ENCODE measurements around the gene ACVR1B.

ACVR1B gene

GRCh38 chr12:51955702-51956101 lies 4.2 kb downstream of the ACVR1B start:
- TF ChIP-seq CTCF (IDR thresholded peaks at IDR 0.05; ENCODE audit: extremely low read depth, insufficient read depth, missing control alignments), result no peak
- DNase-seq (ENCODE audit: low spot score), result no peak
- in situ Hi-C loops (cut with MboI; ENCODE audit: low pct_unique_long_range_greater_than_20kb, low sequenced_read_pairs, unreplicated experiment), result no loop called here

- no peak for TF ChIP-seq CTCF (IDR thresholded peaks at IDR 0.05; ENCODE audit: extremely low read depth, insufficient read depth, missing control alignments)
- in situ Hi-C loops (cut with MboI; ENCODE audit: low pct_unique_long_range_greater_than_20kb, low sequenced_read_pairs, unreplicated experiment), result no loop called here
- no peak for DNase-seq (ENCODE audit: low spot score)
These were observed 7.0 kb downstream of the ACVR1B start for GRCh38 chr12:51958542-51958941.

- in situ Hi-C loops (cut with MboI; ENCODE audit: low pct_unique_long_range_greater_than_20kb, low sequenced_read_pairs, unreplicated experiment), result no loop called here
- TF ChIP-seq CTCF (IDR thresholded peaks at IDR 0.05; ENCODE audit: extremely low read depth, insufficient read depth, missing control alignments), result no peak
- no peak for DNase-seq (ENCODE audit: low spot score)
These were observed 7.7 kb downstream of the ACVR1B start for GRCh38 chr12:51959211-51959610.

GRCh38 chr12:51959921-51960320 lies 8.4 kb downstream of the ACVR1B start:
- DNase-seq (ENCODE audit: low spot score), result no peak
- TF ChIP-seq CTCF (IDR thresholded peaks at IDR 0.05; ENCODE audit: extremely low read depth, insufficient read depth, missing control alignments), result no peak
- in situ Hi-C loops (cut with MboI; ENCODE audit: low pct_unique_long_range_greater_than_20kb, low sequenced_read_pairs, unreplicated experiment), result no loop called here

- no peak for DNase-seq (ENCODE audit: low spot score)
- TF ChIP-seq CTCF (IDR thresholded peaks at IDR 0.05; ENCODE audit: extremely low read depth, insufficient read depth, missing control alignments), result no peak
- in situ Hi-C loops (cut with MboI; ENCODE audit: low pct_unique_long_range_greater_than_20kb, low sequenced_read_pairs, unreplicated experiment), result no loop called here
These were observed 9.0 kb downstream of the ACVR1B start for GRCh38 chr12:51960488-51960887.

GRCh38 chr12:51960890-51961289 lies 9.4 kb downstream of the ACVR1B start:
- DNase-seq (ENCODE audit: low spot score), result no peak
- no peak for TF ChIP-seq CTCF (IDR thresholded peaks at IDR 0.05; ENCODE audit: extremely low read depth, insufficient read depth, missing control alignments)
- in situ Hi-C loops (cut with MboI; ENCODE audit: low pct_unique_long_range_greater_than_20kb, low sequenced_read_pairs, unreplicated experiment), result no loop called here

GRCh38 chr12:51961834-51962233 lies 10.3 kb downstream of the ACVR1B start:
- TF ChIP-seq CTCF (IDR thresholded peaks at IDR 0.05; ENCODE audit: extremely low read depth, insufficient read depth, missing control alignments), result no peak
- no peak for DNase-seq (ENCODE audit: low spot score)
- in situ Hi-C loops (cut with MboI; ENCODE audit: low pct_unique_long_range_greater_than_20kb, low sequenced_read_pairs, unreplicated experiment), result no loop called here

Data from GM13977 (cell line).